ENCODE measurements around the gene PTPRD. TPM values are rescaled to one million over a fixed set of nuclear protein-coding genes. Genes with fewer than 3 reads are reported as not detected.

Gene PTPRD
- total RNA-seq, 1 donor from 2014 or later, result 5.7 TPM

GRCh38 chr9:8610256-8610655 lies 2002.5 kb downstream of the PTPRD start:
- Mint-ChIP-seq H3K36me3 (ENCODE audit: low read depth) (no peaks in the 10 kb centered on the region), H3K27me3 (ENCODE audit: low read depth) (no peaks in the 10 kb centered on the region), H3K4me3 (ENCODE audit: unreplicated experiment) (no peak overlapping the region), H3K27ac (ENCODE audit: unreplicated experiment) (no peak overlapping the region), H3K4me1 (ENCODE audit: low read depth) (peaks cover 19% of the 10 kb centered on the region), H3K9me3 (ENCODE audit: low read depth) (no peaks in the 10 kb centered on the region)
- TF ChIP-seq CTCF (IDR thresholded peaks at IDR 0.05), result no peak
- DNase-seq (ENCODE audit: low spot score), result no peak

- no peak for DNase-seq (ENCODE audit: low spot score)
- Mint-ChIP-seq H3K27ac (ENCODE audit: unreplicated experiment) (no peak overlapping the region), H3K4me3 (ENCODE audit: unreplicated experiment) (no peak overlapping the region), H3K9me3 (ENCODE audit: low read depth) (no peaks in the 10 kb centered on the region), H3K36me3 (ENCODE audit: low read depth) (no peaks in the 10 kb centered on the region), H3K4me1 (ENCODE audit: low read depth) (peaks cover 9% of the 10 kb centered on the region), H3K27me3 (ENCODE audit: low read depth) (no peaks in the 10 kb centered on the region)
- TF ChIP-seq CTCF (IDR thresholded peaks at IDR 0.05), result no peak
These were observed 2007.7 kb downstream of the PTPRD start for GRCh38 chr9:8605096-8605495.

- peaks cover 9% of the 10 kb centered on the region for H3K4me1 Mint-ChIP-seq (ENCODE audit: low read depth)
- no peak for TF ChIP-seq CTCF (IDR thresholded peaks at IDR 0.05)
- no peak for DNase-seq (ENCODE audit: low spot score)
- no peak overlapping the region for H3K27ac Mint-ChIP-seq (ENCODE audit: unreplicated experiment)
- H3K27me3 Mint-ChIP-seq (ENCODE audit: low read depth), result no peaks in the 10 kb centered on the region
- H3K9me3 Mint-ChIP-seq (ENCODE audit: low read depth), result no peaks in the 10 kb centered on the region
- H3K4me3 Mint-ChIP-seq (ENCODE audit: unreplicated experiment), result no peak overlapping the region
- no peaks in the 10 kb centered on the region for H3K36me3 Mint-ChIP-seq (ENCODE audit: low read depth)
These were observed 2008.6 kb downstream of the PTPRD start for GRCh38 chr9:8604201-8604600.

GRCh38 chr9:8600914-8601680 lies 2011.7 kb downstream of the PTPRD start:
- Mint-ChIP-seq H3K9me3 (ENCODE audit: low read depth) (no peaks in the 10 kb centered on the region), H3K4me3 (ENCODE audit: unreplicated experiment) (no peak overlapping the region), H3K4me1 (ENCODE audit: low read depth) (peaks cover 9% of the 10 kb centered on the region), H3K27ac (ENCODE audit: unreplicated experiment) (no peak overlapping the region), H3K36me3 (ENCODE audit: low read depth) (no peaks in the 10 kb centered on the region), H3K27me3 (ENCODE audit: low read depth) (no peaks in the 10 kb centered on the region)
- no peak for DNase-seq (ENCODE audit: low spot score)
- TF ChIP-seq CTCF (IDR thresholded peaks at IDR 0.05), result no peak

- H3K27ac Mint-ChIP-seq (ENCODE audit: unreplicated experiment), result no peak overlapping the region
- H3K36me3 Mint-ChIP-seq (ENCODE audit: low read depth), result no peaks in the 10 kb centered on the region
- H3K4me1 Mint-ChIP-seq (ENCODE audit: low read depth), result peaks cover 9% of the 10 kb centered on the region
- no peak for TF ChIP-seq CTCF (IDR thresholded peaks at IDR 0.05)
- no peaks in the 10 kb centered on the region for H3K27me3 Mint-ChIP-seq (ENCODE audit: low read depth)
- no peaks in the 10 kb centered on the region for H3K9me3 Mint-ChIP-seq (ENCODE audit: low read depth)
- H3K4me3 Mint-ChIP-seq (ENCODE audit: unreplicated experiment), result no peak overlapping the region
- DNase-seq (ENCODE audit: low spot score), result no peak
These were observed 2012.9 kb downstream of the PTPRD start for GRCh38 chr9:8599937-8600336.

Data from chondrocyte (in vitro differentiated cells).